ENCODE measurements around the gene MEIS2. TPM values are rescaled to one million over a fixed set of nuclear protein-coding genes. Genes with fewer than 3 reads are reported as not detected.

The MEIS2 gene
- polyA plus RNA-seq, 2 of the 4 experiments (the other 2 are of a cell fraction) = 7.3 to 11.1 TPM

GRCh38 chr15:37093480-37094332, 6.6 kb downstream of the MEIS2 start:
- DNase-seq (ENCODE audit: low read depth in 1 of 2, low spot score in 1 of 2) (no peak), FAIRE-seq (no peak), ATAC-seq (no peak)
- Histone ChIP-seq H3K4me2 (no peak overlapping the region), H3K4me1 (peaks cover 10% of the 10 kb centered on the region; the same call in 2 of the 3 replicates), H3K4me3 (no peak overlapping the region), H3K9me3 (no peaks in the 10 kb centered on the region), H3K27ac (no peak overlapping the region)
- TF ChIP-seq TP53 (CRISPR knock-in tag; IDR thresholded peaks at IDR 0.05) (no peak), HDAC2 (IDR thresholded peaks at IDR 0.05) (no peak), BHLHE40 (IDR thresholded peaks at IDR 0.05; ENCODE audit: low read depth, low read length) (no peak), HMGXB4 (CRISPR knock-in tag; IDR thresholded peaks at IDR 0.05; ENCODE audit: borderline replicate concordance) (no peak), PHF8 (IDR thresholded peaks at IDR 0.05; ENCODE audit: borderline replicate concordance, low read depth) (no peak), CEBPB (IDR thresholded peaks at IDR 0.05) (no peak), NR3C1 (IDR thresholded peaks at IDR 0.05) (no peak), POLR2AphosphoS2 (conservative IDR thresholded peaks at IDR 0.05; ENCODE audit: low read length) (no peak), ESRRA (IDR thresholded peaks at IDR 0.05; ENCODE audit: borderline replicate concordance, low read length) (no peak), BCL3 (IDR thresholded peaks at IDR 0.05) (no peak), MAFK (IDR thresholded peaks at IDR 0.05; ENCODE audit: partially characterized antibody) (no peak), HOXA7 (CRISPR knock-in tag; IDR thresholded peaks at IDR 0.05) (no peak), EP300 (IDR thresholded peaks at IDR 0.05) (no peak), ATOH8 (CRISPR knock-in tag; IDR thresholded peaks at IDR 0.05; ENCODE audit: low read depth) (no peak), CHD4 (IDR thresholded peaks at IDR 0.05; ENCODE audit: borderline replicate concordance) (no peak), FOSB (CRISPR knock-in tag; IDR thresholded peaks at IDR 0.05) (no peak), MAZ (IDR thresholded peaks at IDR 0.05; ENCODE audit: borderline replicate concordance, low read depth, low read length) (no peak), HEYL (CRISPR knock-in tag; IDR thresholded peaks at IDR 0.05) (no peak), REST (IDR thresholded peaks at IDR 0.05) (no peak)
- POLR2A ChIA-PET = no interaction called here
- CTCF ChIA-PET = no interaction called here
- WGBS (ENCODE audit: missing lambda C conversion rate) = 80% methylated on average over 11 of the region's 11 CpGs
